ENCODE results near the gene OLFM1.
"Not testable (repeated sequence)": the region's sequence is repeated elsewhere in the genome, so short reads cannot be mapped to it uniquely, and the experiment has no call there.

The OLFM1 gene

GRCh38 chr9:135108831-135109510 is 21.5 kb downstream of the OLFM1 start:
- no peak for DNase-seq

GRCh38 chr9:135109650-135110049 is 22.2 kb downstream of the OLFM1 start:
- DNase-seq: no peak

- DNase-seq: no peak
Measured at GRCh38 chr9:135110416-135110815, 22.9 kb downstream of the OLFM1 start.

GRCh38 chr9:135111600-135111999 is 24.1 kb downstream of the OLFM1 start:
- DNase-seq: not testable (repeated sequence)

- DNase-seq: no peak
Measured at GRCh38 chr9:135116371-135116770, 28.9 kb downstream of the OLFM1 start.

- no peak for DNase-seq
Measured at GRCh38 chr9:135116881-135117280, 29.4 kb downstream of the OLFM1 start.

GRCh38 chr9:135117281-135117680 is 29.8 kb downstream of the OLFM1 start:
- no peak for DNase-seq

- no peak for DNase-seq
Measured at GRCh38 chr9:135119496-135120064, 32.1 kb downstream of the OLFM1 start.

GRCh38 chr9:135120249-135120648 is 32.8 kb downstream of the OLFM1 start:
- DNase-seq: no peak

GRCh38 chr9:135122316-135122715 is 34.8 kb downstream of the OLFM1 start:
- DNase-seq: no peak

GRCh38 chr9:135123126-135123772 is 35.8 kb downstream of the OLFM1 start:
- DNase-seq: no peak

GRCh38 chr9:135123773-135124134 is 36.3 kb downstream of the OLFM1 start:
- DNase-seq: no peak

- DNase-seq: no peak
Measured at GRCh38 chr9:135126451-135127187, 39.2 kb downstream of the OLFM1 start.

GRCh38 chr9:135127718-135128670 is 40.5 kb downstream of the OLFM1 start:
- no peak for DNase-seq

GRCh38 chr9:135129137-135129695 is 41.7 kb downstream of the OLFM1 start:
- no peak for DNase-seq

- DNase-seq: no peak
Measured at GRCh38 chr9:135130207-135130976, 42.9 kb downstream of the OLFM1 start.

GRCh38 chr9:135131488-135131887 is 44.0 kb downstream of the OLFM1 start:
- no peak for DNase-seq

- DNase-seq: no peak
Measured at GRCh38 chr9:135132008-135132407, 44.5 kb downstream of the OLFM1 start.

GRCh38 chr9:135134268-135135022 is 47.0 kb downstream of the OLFM1 start:
- DNase-seq: no peak

GRCh38 chr9:135135171-135135928 is 47.9 kb downstream of the OLFM1 start:
- DNase-seq: no peak
